VCaP (cell line): Measurements from ENCODE around the gene EMP2.
A peak's percentile ranks its signal among the peaks of the same experiment; 100 is the strongest.

Source experiments
- H3K27ac ChIP-seq: fragments of 450-650 bp; 2 replicates; pipeline ENCODE4 v1.5.1; 2017
- TF ChIP-seq, protein P1 (sequence below): fragments of 450-650 bp; conservative IDR thresholded peaks from 2 replicates; pipeline ENCODE4 v1.5.1; 2017; ENCODE audit warnings: mild to moderate bottlenecking, moderate library complexity

The EMP2 gene

DNA sequence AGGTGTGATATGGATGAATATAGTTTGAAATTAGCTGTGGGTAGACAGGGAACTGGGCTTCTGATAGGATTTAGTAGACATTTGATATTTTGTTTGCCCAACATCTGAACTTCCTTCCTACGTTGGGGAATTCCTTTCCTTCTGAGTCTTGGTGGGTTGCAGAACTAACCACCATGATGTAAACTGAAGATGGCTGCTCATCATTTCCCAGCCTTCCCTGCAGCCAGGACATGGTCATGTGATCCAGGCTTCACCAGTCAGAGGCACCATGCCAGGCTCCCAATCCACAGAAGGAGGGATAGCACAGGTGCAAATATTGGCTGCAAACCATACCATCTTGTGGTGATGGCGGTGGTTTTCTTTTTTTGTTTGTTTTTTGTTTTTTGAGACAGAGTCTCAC lies 57.4 kb downstream of the EMP2 start:
- H3K27ac ChIP-seq = no peak overlapping the region
- TF ChIP-seq, protein P1, sequence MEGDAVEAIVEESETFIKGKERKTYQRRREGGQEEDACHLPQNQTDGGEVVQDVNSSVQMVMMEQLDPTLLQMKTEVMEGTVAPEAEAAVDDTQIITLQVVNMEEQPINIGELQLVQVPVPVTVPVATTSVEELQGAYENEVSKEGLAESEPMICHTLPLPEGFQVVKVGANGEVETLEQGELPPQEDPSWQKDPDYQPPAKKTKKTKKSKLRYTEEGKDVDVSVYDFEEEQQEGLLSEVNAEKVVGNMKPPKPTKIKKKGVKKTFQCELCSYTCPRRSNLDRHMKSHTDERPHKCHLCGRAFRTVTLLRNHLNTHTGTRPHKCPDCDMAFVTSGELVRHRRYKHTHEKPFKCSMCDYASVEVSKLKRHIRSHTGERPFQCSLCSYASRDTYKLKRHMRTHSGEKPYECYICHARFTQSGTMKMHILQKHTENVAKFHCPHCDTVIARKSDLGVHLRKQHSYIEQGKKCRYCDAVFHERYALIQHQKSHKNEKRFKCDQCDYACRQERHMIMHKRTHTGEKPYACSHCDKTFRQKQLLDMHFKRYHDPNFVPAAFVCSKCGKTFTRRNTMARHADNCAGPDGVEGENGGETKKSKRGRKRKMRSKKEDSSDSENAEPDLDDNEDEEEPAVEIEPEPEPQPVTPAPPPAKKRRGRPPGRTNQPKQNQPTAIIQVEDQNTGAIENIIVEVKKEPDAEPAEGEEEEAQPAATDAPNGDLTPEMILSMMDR = no peak

- TF ChIP-seq, protein P1 = peak; percentile 35
- H3K27ac ChIP-seq = peak overlapping the region; percentile 89
These were observed 58.6 kb downstream of the EMP2 start for GRCh38 chr16:10521681-10522274.

DNA sequence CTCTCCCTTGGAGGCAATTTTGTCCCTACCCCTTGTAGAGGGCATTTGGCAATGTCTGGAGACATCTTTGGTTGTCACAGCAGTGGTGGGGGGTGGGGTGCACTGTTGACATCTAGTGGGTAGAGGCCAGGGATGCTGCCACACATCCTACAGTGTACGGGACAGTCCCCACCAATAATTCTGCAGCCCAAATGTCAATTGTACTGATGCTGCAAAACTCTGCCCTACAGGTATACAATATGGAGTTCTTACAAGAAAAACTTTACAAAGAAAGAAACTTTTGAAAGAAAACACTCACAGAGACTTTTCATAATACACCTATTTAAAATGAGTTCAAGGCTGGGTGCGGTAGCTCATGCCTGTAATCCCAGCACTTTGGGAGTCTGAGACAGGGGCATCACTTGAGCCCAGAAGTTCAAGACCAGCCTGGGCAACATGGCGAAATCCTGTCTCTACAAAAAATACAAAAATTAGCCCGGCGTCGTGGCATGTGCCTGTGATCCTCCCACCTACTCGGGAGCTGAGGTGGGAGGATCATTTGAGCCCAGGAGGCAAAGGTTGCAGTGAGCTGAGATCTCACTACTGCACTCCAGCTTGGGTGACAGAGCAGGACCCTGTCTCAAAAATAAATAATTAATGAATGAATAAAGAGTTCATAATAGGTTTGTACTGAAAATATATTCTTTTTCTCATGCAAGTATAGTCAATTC lies 59.4 kb downstream of the EMP2 start:
- H3K27ac ChIP-seq = peak overlapping the region; percentile 89
- TF ChIP-seq, protein P1 = no peak

DNA sequence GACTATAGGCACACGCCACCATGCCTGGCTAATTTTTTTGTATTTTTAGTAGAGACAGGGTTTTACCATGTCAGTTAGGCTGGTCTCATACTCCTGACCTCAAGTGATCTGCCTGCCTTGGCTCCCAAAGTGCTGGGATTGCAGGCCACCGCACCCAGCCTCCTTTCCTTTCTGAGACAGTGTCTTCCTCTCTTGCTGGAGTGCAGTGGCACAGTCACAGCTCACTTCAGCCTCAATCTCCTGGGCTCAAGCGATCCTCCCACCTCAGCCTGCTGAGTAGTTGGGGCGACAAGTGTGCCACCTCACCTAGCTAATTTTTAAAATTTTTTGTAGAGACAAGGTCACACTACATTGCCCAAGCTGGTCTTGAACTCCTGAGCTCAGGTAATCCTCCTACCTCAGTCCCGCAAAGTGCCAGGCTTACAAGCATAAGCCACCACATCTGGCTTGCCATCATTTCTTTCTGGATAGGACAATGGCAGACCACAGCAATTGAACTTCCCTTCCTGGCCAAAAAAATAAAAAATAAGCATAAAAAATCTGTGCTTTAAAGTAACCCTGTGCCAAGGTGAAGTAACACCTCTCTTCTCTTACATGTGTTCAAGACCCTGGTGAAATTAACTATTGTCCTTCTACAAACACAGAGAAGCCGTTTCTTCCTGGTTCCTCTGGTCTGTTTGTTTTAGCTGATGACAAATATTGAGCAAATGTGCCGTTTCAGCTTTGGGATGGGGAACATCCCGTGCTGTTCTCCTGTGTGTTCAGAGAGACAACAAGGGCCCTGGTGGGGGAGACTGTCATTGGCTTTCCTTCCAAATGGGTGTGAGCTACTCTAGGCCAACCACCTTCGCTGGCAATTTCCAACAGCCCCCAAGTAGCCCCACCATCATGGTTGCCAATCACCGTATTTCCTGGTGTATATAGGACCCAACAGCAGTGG lies 60.2 kb downstream of the EMP2 start:
- peak overlapping the region; percentile 89 for H3K27ac ChIP-seq
- TF ChIP-seq, protein P1 = no peak

DNA sequence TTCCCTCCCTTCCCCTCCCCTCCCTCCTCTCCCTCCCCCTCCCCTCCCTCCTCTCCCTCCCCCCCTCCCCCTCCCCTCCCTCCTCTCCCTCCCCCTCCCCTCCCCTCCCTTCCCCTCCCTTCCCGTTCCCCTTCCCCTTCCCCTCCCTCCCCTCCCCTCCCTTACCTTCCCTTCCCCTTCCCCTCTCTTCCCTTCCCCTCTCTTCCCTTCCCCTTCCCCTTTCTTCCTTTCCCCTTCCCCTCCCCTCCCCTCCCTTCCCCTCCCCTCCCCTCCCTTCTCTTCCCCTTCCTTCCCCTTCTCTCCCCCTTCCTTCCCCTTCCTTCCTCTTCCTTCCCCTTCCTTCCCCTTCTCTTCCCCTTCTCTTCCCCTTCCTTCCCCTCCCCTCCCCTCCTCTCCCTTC lies 61.1 kb downstream of the EMP2 start:
- TF ChIP-seq, protein P1 = no peak

GRCh38 chr16:10518479-10519041 lies 61.8 kb downstream of the EMP2 start:
- no peak overlapping the region for H3K27ac ChIP-seq
- TF ChIP-seq, protein P1 = no peak

More for the DNA sequence above, 61.1 kb downstream of the EMP2 start:
- peak overlapping the region; percentile 89; the same call in 1 of the 2 replicates for H3K27ac ChIP-seq

DNA sequence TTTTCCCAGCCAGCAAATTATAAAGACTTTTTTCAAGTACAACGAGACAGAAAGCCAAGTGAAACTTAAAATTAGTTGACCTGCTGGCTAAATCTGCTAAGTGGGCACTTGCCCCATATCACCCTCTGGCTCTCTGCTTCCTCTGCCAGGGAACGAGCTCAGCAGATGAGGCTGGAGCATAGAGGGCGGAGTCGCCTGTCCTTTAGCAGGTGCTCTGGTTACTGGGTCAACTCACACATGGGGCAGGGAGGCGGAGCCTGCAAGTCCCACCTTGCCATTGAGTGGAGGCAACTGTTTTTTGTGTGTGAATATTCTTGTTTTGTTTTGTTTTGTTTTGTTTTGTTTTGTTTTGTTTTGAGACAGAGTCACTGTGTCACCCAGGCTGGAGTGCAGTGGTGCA lies 62.5 kb downstream of the EMP2 start:
- H3K27ac ChIP-seq = no peak overlapping the region
- TF ChIP-seq, protein P1 = no peak
